NCI-H446 (cell line): ENCODE measurements around the gene CLDN17.

Experiments
- DNase-seq, 2 experiments: peaks; one replicate each; lab custom pipeline; 2025; lab: John Stamatoyannopoulos, UW

CLDN17 gene

GRCh38 chr21:30117631-30118030 is 49.0 kb downstream of the CLDN17 start:
- DNase-seq = peak in 1 of 2 experiments; percentile 52

GRCh38 chr21:30116479-30116878 is 50.1 kb downstream of the CLDN17 start:
- DNase-seq = no peak
